WTC11 (cell line): ENCODE results near the gene UNC119B.

ENCODE experiments used
- KAT7 ChIP-seq: sonication (generic); formaldehyde crosslinking; IDR thresholded peaks from 2 replicates; pipeline ENCODE4 v1.8.1; 2023; ENCODE audit warnings: missing genetic modification reagents, mild to moderate bottlenecking, borderline replicate concordance
- NR1H2 ChIP-seq: sonication (generic); formaldehyde crosslinking; IDR thresholded peaks from 2 replicates; pipeline ENCODE4 v1.9.0; 2021; ENCODE audit warnings: mild to moderate bottlenecking, moderate library complexity, missing genetic modification reagents
- TEAD4 ChIP-seq: sonication (generic); formaldehyde crosslinking; IDR thresholded peaks from 2 replicates; pipeline ENCODE4 v1.8.0; 2022; ENCODE audit warnings: mild to moderate bottlenecking, missing genetic modification reagents
- TF ChIP-seq, protein P1 (sequence below): sonication (generic); formaldehyde crosslinking; IDR thresholded peaks from 2 replicates; pipeline ENCODE4 v1.8.1; 2022; ENCODE audit warnings: low read depth, missing genetic modification reagents, borderline replicate concordance
- TF ChIP-seq, protein P2 (sequence below): fragments of 250-450 bp; sonication (Bioruptor Pico); IDR thresholded peaks from 2 replicates; pipeline ENCODE4 v1.9.0; 2021; ENCODE audit warnings: mild to moderate bottlenecking
- TF ChIP-seq, protein P3 (sequence below): fragments of 200-600 bp; IDR thresholded peaks from 2 replicates; pipeline ENCODE4 v1.8.0; 2022; ENCODE audit warnings: antibody characterized with exemption
- TF ChIP-seq, protein P4 (sequence below): sonication (generic); formaldehyde crosslinking; IDR thresholded peaks from 2 replicates; pipeline ENCODE4 v1.8.0; 2023; ENCODE audit warnings: mild to moderate bottlenecking, missing genetic modification reagents

DNA sequence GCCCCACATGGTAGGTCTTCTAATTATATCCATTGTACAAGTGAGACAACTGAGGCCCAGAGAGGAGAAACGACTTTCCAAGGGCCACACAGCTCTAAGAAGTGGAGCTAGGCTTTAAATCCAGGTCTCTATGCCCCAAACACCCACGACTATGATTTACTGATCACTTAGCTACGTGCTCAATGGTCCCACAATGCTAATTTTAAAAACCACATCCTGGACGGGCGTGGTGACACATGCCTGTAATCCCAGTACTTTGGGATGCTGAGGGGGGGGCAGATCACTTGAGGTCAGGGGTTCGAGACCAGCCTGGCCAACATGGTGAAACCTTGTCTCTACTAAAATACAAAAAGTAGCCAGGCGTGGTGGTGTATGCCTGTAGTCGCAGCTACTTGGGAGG is 31.7 kb upstream of the UNC119B start:
- TF ChIP-seq NR1H2 (no peak), KAT7 (CRISPR knock-in tag) (no peak), TEAD4 (CRISPR knock-in tag) (no peak)
- TF ChIP-seq, protein P1, sequence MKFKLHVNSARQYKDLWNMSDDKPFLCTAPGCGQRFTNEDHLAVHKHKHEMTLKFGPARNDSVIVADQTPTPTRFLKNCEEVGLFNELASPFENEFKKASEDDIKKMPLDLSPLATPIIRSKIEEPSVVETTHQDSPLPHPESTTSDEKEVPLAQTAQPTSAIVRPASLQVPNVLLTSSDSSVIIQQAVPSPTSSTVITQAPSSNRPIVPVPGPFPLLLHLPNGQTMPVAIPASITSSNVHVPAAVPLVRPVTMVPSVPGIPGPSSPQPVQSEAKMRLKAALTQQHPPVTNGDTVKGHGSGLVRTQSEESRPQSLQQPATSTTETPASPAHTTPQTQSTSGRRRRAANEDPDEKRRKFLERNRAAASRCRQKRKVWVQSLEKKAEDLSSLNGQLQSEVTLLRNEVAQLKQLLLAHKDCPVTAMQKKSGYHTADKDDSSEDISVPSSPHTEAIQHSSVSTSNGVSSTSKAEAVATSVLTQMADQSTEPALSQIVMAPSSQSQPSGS (CRISPR knock-in tag) = no peak
- TF ChIP-seq, protein P2, sequence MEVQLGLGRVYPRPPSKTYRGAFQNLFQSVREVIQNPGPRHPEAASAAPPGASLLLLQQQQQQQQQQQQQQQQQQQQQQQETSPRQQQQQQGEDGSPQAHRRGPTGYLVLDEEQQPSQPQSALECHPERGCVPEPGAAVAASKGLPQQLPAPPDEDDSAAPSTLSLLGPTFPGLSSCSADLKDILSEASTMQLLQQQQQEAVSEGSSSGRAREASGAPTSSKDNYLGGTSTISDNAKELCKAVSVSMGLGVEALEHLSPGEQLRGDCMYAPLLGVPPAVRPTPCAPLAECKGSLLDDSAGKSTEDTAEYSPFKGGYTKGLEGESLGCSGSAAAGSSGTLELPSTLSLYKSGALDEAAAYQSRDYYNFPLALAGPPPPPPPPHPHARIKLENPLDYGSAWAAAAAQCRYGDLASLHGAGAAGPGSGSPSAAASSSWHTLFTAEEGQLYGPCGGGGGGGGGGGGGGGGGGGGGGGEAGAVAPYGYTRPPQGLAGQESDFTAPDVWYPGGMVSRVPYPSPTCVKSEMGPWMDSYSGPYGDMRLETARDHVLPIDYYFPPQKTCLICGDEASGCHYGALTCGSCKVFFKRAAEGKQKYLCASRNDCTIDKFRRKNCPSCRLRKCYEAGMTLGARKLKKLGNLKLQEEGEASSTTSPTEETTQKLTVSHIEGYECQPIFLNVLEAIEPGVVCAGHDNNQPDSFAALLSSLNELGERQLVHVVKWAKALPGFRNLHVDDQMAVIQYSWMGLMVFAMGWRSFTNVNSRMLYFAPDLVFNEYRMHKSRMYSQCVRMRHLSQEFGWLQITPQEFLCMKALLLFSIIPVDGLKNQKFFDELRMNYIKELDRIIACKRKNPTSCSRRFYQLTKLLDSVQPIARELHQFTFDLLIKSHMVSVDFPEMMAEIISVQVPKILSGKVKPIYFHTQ = no peak
- TF ChIP-seq, protein P3, sequence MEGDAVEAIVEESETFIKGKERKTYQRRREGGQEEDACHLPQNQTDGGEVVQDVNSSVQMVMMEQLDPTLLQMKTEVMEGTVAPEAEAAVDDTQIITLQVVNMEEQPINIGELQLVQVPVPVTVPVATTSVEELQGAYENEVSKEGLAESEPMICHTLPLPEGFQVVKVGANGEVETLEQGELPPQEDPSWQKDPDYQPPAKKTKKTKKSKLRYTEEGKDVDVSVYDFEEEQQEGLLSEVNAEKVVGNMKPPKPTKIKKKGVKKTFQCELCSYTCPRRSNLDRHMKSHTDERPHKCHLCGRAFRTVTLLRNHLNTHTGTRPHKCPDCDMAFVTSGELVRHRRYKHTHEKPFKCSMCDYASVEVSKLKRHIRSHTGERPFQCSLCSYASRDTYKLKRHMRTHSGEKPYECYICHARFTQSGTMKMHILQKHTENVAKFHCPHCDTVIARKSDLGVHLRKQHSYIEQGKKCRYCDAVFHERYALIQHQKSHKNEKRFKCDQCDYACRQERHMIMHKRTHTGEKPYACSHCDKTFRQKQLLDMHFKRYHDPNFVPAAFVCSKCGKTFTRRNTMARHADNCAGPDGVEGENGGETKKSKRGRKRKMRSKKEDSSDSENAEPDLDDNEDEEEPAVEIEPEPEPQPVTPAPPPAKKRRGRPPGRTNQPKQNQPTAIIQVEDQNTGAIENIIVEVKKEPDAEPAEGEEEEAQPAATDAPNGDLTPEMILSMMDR = no peak
- TF ChIP-seq, protein P4, sequence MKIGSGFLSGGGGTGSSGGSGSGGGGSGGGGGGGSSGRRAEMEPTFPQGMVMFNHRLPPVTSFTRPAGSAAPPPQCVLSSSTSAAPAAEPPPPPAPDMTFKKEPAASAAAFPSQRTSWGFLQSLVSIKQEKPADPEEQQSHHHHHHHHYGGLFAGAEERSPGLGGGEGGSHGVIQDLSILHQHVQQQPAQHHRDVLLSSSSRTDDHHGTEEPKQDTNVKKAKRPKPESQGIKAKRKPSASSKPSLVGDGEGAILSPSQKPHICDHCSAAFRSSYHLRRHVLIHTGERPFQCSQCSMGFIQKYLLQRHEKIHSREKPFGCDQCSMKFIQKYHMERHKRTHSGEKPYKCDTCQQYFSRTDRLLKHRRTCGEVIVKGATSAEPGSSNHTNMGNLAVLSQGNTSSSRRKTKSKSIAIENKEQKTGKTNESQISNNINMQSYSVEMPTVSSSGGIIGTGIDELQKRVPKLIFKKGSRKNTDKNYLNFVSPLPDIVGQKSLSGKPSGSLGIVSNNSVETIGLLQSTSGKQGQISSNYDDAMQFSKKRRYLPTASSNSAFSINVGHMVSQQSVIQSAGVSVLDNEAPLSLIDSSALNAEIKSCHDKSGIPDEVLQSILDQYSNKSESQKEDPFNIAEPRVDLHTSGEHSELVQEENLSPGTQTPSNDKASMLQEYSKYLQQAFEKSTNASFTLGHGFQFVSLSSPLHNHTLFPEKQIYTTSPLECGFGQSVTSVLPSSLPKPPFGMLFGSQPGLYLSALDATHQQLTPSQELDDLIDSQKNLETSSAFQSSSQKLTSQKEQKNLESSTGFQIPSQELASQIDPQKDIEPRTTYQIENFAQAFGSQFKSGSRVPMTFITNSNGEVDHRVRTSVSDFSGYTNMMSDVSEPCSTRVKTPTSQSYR (CRISPR knock-in tag) = no peak
